Gastroesophageal sphincter (tissue), 4 donors: ENCODE data around the gene NOL11. TPM values are rescaled to one million over a fixed set of nuclear protein-coding genes. Genes with fewer than 3 reads are reported as not detected.

Experiments
- ATAC-seq: fragments of 150-250 bp; one replicate; pipeline ENCODE4 v1.9.1; 2016; ENCODE audit warnings: mild to moderate bottlenecking, moderate library complexity
- H3K27ac ChIP-seq, 4 donors: fragments of 200-600 bp; sonication (generic) in 3 of 4; 1 replicate in 3 of 4; 2 replicates in 1 of 4; pipeline ENCODE4 v1.5.1; 2016 to 2019
- H3K27me3 ChIP-seq: fragments of 200-600 bp; sonication (generic); one replicate; pipeline ENCODE4 v1.5.1; 2019
- H3K36me3 ChIP-seq, 2 donors: fragments of 200-600 bp; sonication (generic); one replicate each; pipeline ENCODE4 v1.5.1; 2019; ENCODE audit warnings: control low read depth in 1 of 2
- H3K4me1 ChIP-seq, 3 donors: fragments of 200-600 bp; sonication (generic); 1 replicate in 2 of 3; 2 replicates in 1 of 3; pipeline ENCODE4 v1.5.1; 2016 to 2019; ENCODE audit warnings: control low read depth in 2 of 3
- H3K4me3 ChIP-seq, 2 donors: fragments of 200-600 bp; sonication (generic); one replicate each; pipeline ENCODE4 v1.5.1; 2019; ENCODE audit warnings: mild to moderate bottlenecking in 1 of 2, moderate library complexity in 1 of 2
- H3K9me3 ChIP-seq, 3 donors: fragments of 200-600 bp; sonication (generic); one replicate each; pipeline ENCODE4 v1.5.1; 2017 to 2019; ENCODE audit warnings: control low read depth in 2 of 3
- CTCF ChIP-seq, 4 experiments: fragments of 200-600 bp in 2 of 4; fragments of 450-650 bp in 2 of 4; sonication (generic) in 1 of 4; IDR thresholded peaks; one replicate each; pipeline ENCODE4 v1.5.1; 2017 to 2019; ENCODE audit warnings: antibody characterized with exemption in 4 of 4, mild to moderate bottlenecking in 2 of 4, moderate library complexity in 2 of 4
- EP300 ChIP-seq: sonication (generic); formaldehyde crosslinking; IDR thresholded peaks from one replicate; pipeline ENCODE4 v1.6.1; 2017; ENCODE audit warnings: antibody characterized with exemption, mild to moderate bottlenecking
- POLR2A ChIP-seq, 2 donors: fragments of 450-650 bp; IDR thresholded peaks; one replicate each; pipeline ENCODE4 v1.6.1; 2017; ENCODE audit warnings: antibody characterized with exemption in 2 of 2, mild to moderate bottlenecking in 2 of 2, moderate library complexity in 1 of 2
- POLR2AphosphoS5 ChIP-seq: sonication (generic); formaldehyde crosslinking; IDR thresholded peaks from one replicate; pipeline ENCODE4 v1.6.1; 2017; ENCODE audit warnings: antibody characterized with exemption
- WGBS, 2 donors: methylation state at CpG; one replicate each; pipeline ENCODE4 v1.1.5; 2018; ENCODE audit warnings: low coverage in 1 of 2; 5-methylcytosine and 5-hydroxymethylcytosine counted together
- small RNA-seq, 4 donors: library from RNA; depleted of rRNA; stranded (forward); fragments of <200 nt; gene quantifications; one replicate each; pipeline ENCODE3, GENCODE V24; 2016
- total RNA-seq, 4 donors: library from RNA; depleted of rRNA; stranded (reverse); fragments of >200 nt; gene quantifications; one replicate each; pipeline ENCODE4 v1.1.0, GENCODE V29; 2016

The NOL11 gene
- total RNA-seq, 4 donors from 2014 or later: 20.5 to 26.2 (median 22.6) TPM

- H3K4me3 ChIP-seq: no peak overlapping the region
- no peaks in the 10 kb centered on the region for H3K36me3 ChIP-seq
- H3K9me3 ChIP-seq: no peaks in the 10 kb centered on the region
- H3K4me1 ChIP-seq: peaks cover 0 to 3% (median 0%) of the 10 kb centered on the region in 3 donors
- no peak overlapping the region for H3K27ac ChIP-seq
- TF ChIP-seq POLR2A (IDR thresholded peaks at IDR 0.05) (no peak), CTCF (IDR thresholded peaks at IDR 0.05) (no peak), POLR2AphosphoS5 (no peak), EP300 (no peak)
- no peaks in the 10 kb centered on the region for H3K27me3 ChIP-seq
- WGBS, 2 donors: 68 to 80% methylated on average over 6 to 7 of the region's 10 CpGs
- ATAC-seq: no peak
Measured at GRCh38 chr17:67784364-67785121, 66.8 kb downstream of the NOL11 start.

DNA sequence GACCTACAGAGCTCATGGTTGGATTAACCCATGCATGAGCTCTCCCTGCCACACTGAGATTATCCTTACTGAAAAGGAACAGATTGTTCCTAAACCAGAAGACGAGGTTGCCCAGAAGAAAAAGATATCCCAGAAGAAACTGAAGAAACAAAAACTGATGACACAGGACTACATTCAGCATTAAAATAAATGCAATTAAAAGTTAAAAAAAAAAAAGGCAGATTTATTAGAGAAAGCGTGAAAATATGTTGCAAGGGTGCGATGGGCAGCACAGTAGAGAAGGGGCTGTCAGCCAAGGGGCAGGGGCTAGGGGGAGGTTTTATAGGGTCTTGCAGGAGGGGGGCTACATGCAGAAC lies 67.4 kb downstream of the NOL11 start:
- WGBS, 2 donors: 93 to 100% methylated on average over 1 to 3 of the region's 3 CpGs
- no peak overlapping the region for H3K4me3 ChIP-seq
- no peak for ATAC-seq
- TF ChIP-seq CTCF (IDR thresholded peaks at IDR 0.05) (no peak), POLR2A (IDR thresholded peaks at IDR 0.05) (no peak), POLR2AphosphoS5 (no peak), EP300 (no peak)
- no peaks in the 10 kb centered on the region for H3K27me3 ChIP-seq
- H3K9me3 ChIP-seq: no peaks in the 10 kb centered on the region
- H3K27ac ChIP-seq: no peak overlapping the region
- H3K4me1 ChIP-seq: no peaks in the 10 kb centered on the region
- H3K36me3 ChIP-seq: no peaks in the 10 kb centered on the region

DNA sequence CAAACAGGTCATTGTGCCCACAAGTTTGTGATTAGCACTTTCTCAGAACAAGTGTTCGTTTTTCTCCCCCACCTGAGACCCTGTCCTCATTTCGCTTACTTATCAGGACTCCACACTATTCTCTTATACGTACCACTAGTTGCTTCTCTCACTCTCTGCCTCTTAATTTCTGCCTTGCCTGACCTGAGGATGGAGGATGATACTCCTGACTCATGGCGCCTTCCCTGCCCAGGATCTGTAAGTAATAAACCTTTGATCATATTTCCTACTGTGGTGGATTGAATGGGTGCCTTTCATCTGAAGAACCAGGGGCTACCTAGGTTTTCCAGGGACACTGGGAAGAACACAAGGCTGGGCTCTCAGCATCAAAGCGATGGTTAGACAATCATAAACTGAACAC lies 67.8 kb downstream of the NOL11 start:
- WGBS, 2 donors: 82 to 88% methylated on average over 3 to 4 of the region's 5 CpGs
- Histone ChIP-seq H3K27ac (no peak overlapping the region), H3K27me3 (no peaks in the 10 kb centered on the region), H3K9me3 (no peaks in the 10 kb centered on the region), H3K4me1 (no peaks in the 10 kb centered on the region), H3K4me3 (no peak overlapping the region), H3K36me3 (no peaks in the 10 kb centered on the region)
- no peak for ATAC-seq
- TF ChIP-seq CTCF (IDR thresholded peaks at IDR 0.05): no peak
- no peak for TF ChIP-seq POLR2A (IDR thresholded peaks at IDR 0.05)
- TF ChIP-seq EP300: no peak
- no peak for TF ChIP-seq POLR2AphosphoS5

Small RNA genes within 50 kb of the gene (small RNA-seq; reads per million reads assigned to genes)
- gene SNORA38B: 0.74 to 3.3 (median 1.6) reads per million in 4 donors

Other genes with a start within 250 kb of the NOL11 start
- 10 to 100 TPM; 55.5 to 74.5 (median 68.3) TPM for gene BPTF, start 107.6 kb downstream of the NOL11 start, total RNA-seq